Gastrocnemius medialis (tissue), 4 donors: ENCODE results near the gene CORO2A.
"Not testable (repeated sequence)": the region's sequence is repeated elsewhere in the genome, so short reads cannot be mapped to it uniquely, and the experiment has no call there.

Source experiments
- CTCF ChIP-seq, 5 experiments: fragments of 450-650 bp in 3 of 5; fragments of 200-600 bp in 2 of 5; sonication (generic) in 2 of 5; IDR thresholded peaks in 4 of 5; conservative IDR thresholded peaks in 1 of 5; 1 replicate in 4 of 5; 2 replicates in 1 of 5; pipeline ENCODE4 v1.5.1; 2016 to 2019; ENCODE audit warnings: antibody characterized with exemption in 5 of 5, mild to moderate bottlenecking in 3 of 5, moderate library complexity in 3 of 5
- POLR2A ChIP-seq, 2 donors: fragments of 450-650 bp; IDR thresholded peaks; one replicate each; pipeline ENCODE4 v1.6.1; 2017; ENCODE audit warnings: antibody characterized with exemption in 2 of 2, mild to moderate bottlenecking in 2 of 2, moderate library complexity in 2 of 2

- TF ChIP-seq CTCF (IDR thresholded peaks at IDR 0.05 in 4 of 5, conservative IDR thresholded peaks at IDR 0.05 in 1 of 5); POLR2A (IDR thresholded peaks at IDR 0.05): not testable (repeated sequence)
Observed at GRCh38 chr9:98130060-98130459, 62.4 kb downstream of the CORO2A start.
